ENCODE results near the gene ZBTB7A.

ZBTB7A gene

GRCh38 chr19:3995607-3996006, 71.1 kb downstream of the ZBTB7A start:
- no peak for DNase-seq
- Mint-ChIP-seq H3K4me1 (ENCODE audit: low read depth in 2 of 2) (peaks cover 4 to 5% of the 10 kb centered on the region in 2 donors), H3K4me3 (no peak overlapping the region), H3K36me3 (ENCODE audit: insufficient read depth) (no peaks in the 10 kb centered on the region), H3K9me3 (no peaks in the 10 kb centered on the region), H3K27me3 (no peaks in the 10 kb centered on the region), H3K27ac (no peak overlapping the region)
- ATAC-seq (replicated peaks), result no peak
